AG04450 (cell line): Measurements from ENCODE around the gene KANTR. TPM values are rescaled to one million over a fixed set of nuclear protein-coding genes. Genes with fewer than 3 reads are reported as not detected.
"Not testable (repeated sequence)": the region's sequence is repeated elsewhere in the genome, so short reads cannot be mapped to it uniquely, and the experiment has no call there.

Experiments used
- CTCF ChIA-PET: fragments of 300-600, 350-600 bp; formaldehyde crosslinking; extraction: SDS; loops from one replicate; lab custom pipeline; 2022; ENCODE audit warnings: antibody characterized with exemption, inconsistent platforms; lab: Charles Lee
- POLR2A ChIA-PET: fragments of 350-600 bp; formaldehyde crosslinking; extraction: SDS; loops from one replicate; lab custom pipeline; 2021; ENCODE audit warnings: antibody characterized with exemption, inconsistent platforms; lab: Yijun Ruan, JAX
- DNase-seq: peaks from one replicate; pipeline ENCODE4 v3.0.0-alpha.2; 2011; ENCODE audit warnings: low read depth, low spot score
- H3K27ac ChIP-seq: one replicate; pipeline ENCODE4 v1.5.1; 2012; ENCODE audit warnings: low read depth, low read length, control low read depth
- H3K27me3 ChIP-seq: one replicate; pipeline ENCODE4 v1.6.0; 2012; ENCODE audit warnings: low read length; ENCODE audit not compliant: control insufficient read depth, insufficient read depth
- H3K4me3 ChIP-seq: 2 replicates; pipeline ENCODE4 v1.5.1; 2011; ENCODE audit warnings: mild to moderate bottlenecking, low read depth, low read length, control low read depth
- H3K9me3 ChIP-seq: 2 replicates; pipeline ENCODE4 v1.5.1; 2012; ENCODE audit warnings: low read length; ENCODE audit not compliant: control insufficient read depth, insufficient read depth
- CTCF ChIP-seq: IDR thresholded peaks from 2 replicates; pipeline ENCODE4 v1.5.1; 2011; ENCODE audit warnings: low read depth, low read length, control low read depth, inconsistent platforms
- polyA plus RNA-seq: library from polyadenylated mRNA; depleted of rRNA; stranded (reverse); fragments of >200 nt; gene quantifications from 2 replicates; pipeline ENCODE4 v1.2.3, GENCODE V29; 2011; rRNA removed
- small RNA-seq: library from RNA; depleted of rRNA; stranded (forward); fragments of <200 nt; gene quantifications from one replicate; pipeline ENCODE3, GENCODE V24; 2012; ENCODE audit warnings: low read depth; ENCODE audit not compliant: insufficient read length

KANTR gene
- polyA plus RNA-seq, 1 experiment, result 3.8 TPM

DNA sequence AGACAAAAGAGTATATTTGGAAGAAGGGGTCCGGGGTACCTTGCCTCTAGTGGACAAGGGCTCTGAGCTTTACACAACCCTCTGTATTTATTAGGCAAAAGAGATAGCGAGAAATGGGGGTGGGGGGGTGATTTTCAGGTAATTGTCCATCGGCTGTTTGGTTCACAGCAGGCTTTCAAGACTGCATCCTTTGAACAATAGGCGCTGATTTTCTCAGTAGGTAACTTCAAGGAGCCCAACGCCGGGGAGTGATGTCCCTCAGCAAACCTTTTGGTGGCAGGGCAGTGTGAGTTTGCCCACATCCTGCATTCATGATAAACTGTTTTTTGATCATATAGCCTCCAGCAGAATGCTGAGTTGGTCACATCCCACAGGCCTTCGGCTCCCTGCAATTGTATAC, 69.5 kb downstream of the KANTR start:
- Histone ChIP-seq H3K27me3 (no peaks in the 10 kb centered on the region), H3K27ac (no peak overlapping the region), H3K9me3 (no peaks in the 10 kb centered on the region), H3K4me3 (no peak overlapping the region)
- POLR2A ChIA-PET, result no interaction called here
- TF ChIP-seq CTCF, result no peak
- CTCF ChIA-PET, result no interaction called here
- no peak for DNase-seq

- POLR2A ChIA-PET, H3K27me3 ChIP-seq, H3K4me3 ChIP-seq, H3K9me3 ChIP-seq, CTCF ChIA-PET, H3K27ac ChIP-seq, DNase-seq: not testable (repeated sequence)
Observed at GRCh38 chrX:53164566-53164965, 70.6 kb downstream of the KANTR start.

DNA sequence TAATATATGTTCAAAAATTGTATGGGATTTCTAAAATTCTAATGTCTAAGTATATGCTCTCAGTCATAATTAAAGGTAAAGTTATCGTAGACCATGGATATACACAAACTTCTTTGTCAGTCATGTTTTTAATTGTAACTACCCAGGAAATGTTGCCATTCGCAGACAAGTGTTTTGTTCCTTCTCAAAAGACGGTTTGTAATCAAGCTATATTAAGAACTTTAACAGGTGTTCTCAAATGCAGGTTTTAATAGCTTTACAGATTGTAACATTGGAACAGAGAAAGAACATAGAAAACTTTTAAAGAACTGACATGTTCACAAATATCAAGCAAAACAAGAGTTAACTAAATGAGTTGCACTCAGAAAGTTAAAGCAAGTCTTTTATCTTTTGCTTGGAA, 72.2 kb downstream of the KANTR start:
- no peak overlapping the region for H3K27ac ChIP-seq
- no peaks in the 10 kb centered on the region for H3K27me3 ChIP-seq
- POLR2A ChIA-PET, result no interaction called here
- CTCF ChIA-PET, result no interaction called here
- no peak for TF ChIP-seq CTCF
- H3K9me3 ChIP-seq, result no peaks in the 10 kb centered on the region
- H3K4me3 ChIP-seq, result no peak overlapping the region
- no peak for DNase-seq

- ChIA-PET CTCF (no interaction called here), POLR2A (no interaction called here)
Observed at GRCh38 chrX:53171356-53171755, 77.4 kb downstream of the KANTR start.

More at GRCh38 chrX:53171356-53171755, 77.4 kb downstream of the KANTR start:
- TF ChIP-seq CTCF, result no peak
- no peak overlapping the region for H3K4me3 ChIP-seq
- no peaks in the 10 kb centered on the region for H3K9me3 ChIP-seq
- no peaks in the 10 kb centered on the region for H3K27me3 ChIP-seq
- H3K27ac ChIP-seq, result no peak overlapping the region
- no peak for DNase-seq

Small RNA genes lying within 50 kb of the gene (small RNA-seq; reads per million reads assigned to genes)
- gene AL139396.1 (not detected), gene AL591212.2 (not detected)

Other genes with a start within 250 kb of the KANTR start
- gene XAGE3, start 226.1 kb upstream of the KANTR start, polyA plus RNA-seq, result not detected in 2 replicates
- 15.6 and 20.5 TPM in 2 replicates for gene FAM156B, start 196.8 kb upstream of the KANTR start, polyA plus RNA-seq
- 18.2 and 24.0 TPM in 2 replicates for gene FAM156A, start 135.6 kb upstream of the KANTR start, polyA plus RNA-seq
- gene GPR173, start 45.4 kb upstream of the KANTR start, polyA plus RNA-seq, result 3.8 and 5.2 TPM in 2 replicates
- 35.8 and 39.3 TPM in 2 replicates for gene TSPYL2, start 11.8 kb upstream of the KANTR start, polyA plus RNA-seq
- gene KDM5C, start 131.1 kb downstream of the KANTR start, polyA plus RNA-seq, result 42.7 and 50.3 TPM in 2 replicates
- gene IQSEC2, start 187.4 kb downstream of the KANTR start, polyA plus RNA-seq, result 9.1 and 12.2 TPM in 2 replicates